Measurements from ENCODE around the gene PSMB3. TPM values are rescaled to one million over a fixed set of nuclear protein-coding genes. Genes with fewer than 3 reads are reported as not detected.

Gene PSMB3
- total RNA-seq, 3 donors from 2014 or later (not counting 1 experiment from before 2014, with no cell fraction given), result 102 to 129 (median 118) TPM

GRCh38 chr17:38768417-38768816 is 15.9 kb downstream of the PSMB3 start:
- Histone ChIP-seq H3K36me3 (ENCODE audit: control insufficient read depth, insufficient read depth, low read length) (peaks cover 68% of the 10 kb centered on the region), H3K9me3 (ENCODE audit: control insufficient read depth, insufficient read depth, low read length) (no peaks in the 10 kb centered on the region), H3K27ac (ENCODE audit: low read length) (no peak overlapping the region), H3K4me3 (ENCODE audit: low read length) (no peak overlapping the region), H3K27me3 (ENCODE audit: control insufficient read depth, insufficient read depth, low read length) (no peaks in the 10 kb centered on the region), H3K4me1 (ENCODE audit: control insufficient read depth, insufficient read depth, low read length) (no peaks in the 10 kb centered on the region)
- no peaks in the 10 kb centered on the region for H3K4me1 Mint-ChIP-seq
- no peak for TF ChIP-seq CTCF (IDR thresholded peaks at IDR 0.05)
- peaks cover 23% of the 10 kb centered on the region for H3K36me3 Mint-ChIP-seq
- H3K9me3 Mint-ChIP-seq, result no peaks in the 10 kb centered on the region
- H3K27me3 Mint-ChIP-seq (ENCODE audit: low read depth in 2 of 2), result no peaks in the 10 kb centered on the region
- intact Hi-C loops (cut with micrococcal nuclease), result no loop called here
- no peak overlapping the region for H3K4me3 Mint-ChIP-seq
- H3K27ac Mint-ChIP-seq, result peak overlapping the region in 1 of 2 donors; percentile 31
- DNase-seq, result no peak
- 94% methylated on average over 6 of the region's 6 CpGs for WGBS (ENCODE audit: insufficient coverage)
- no peak for ATAC-seq

DNA sequence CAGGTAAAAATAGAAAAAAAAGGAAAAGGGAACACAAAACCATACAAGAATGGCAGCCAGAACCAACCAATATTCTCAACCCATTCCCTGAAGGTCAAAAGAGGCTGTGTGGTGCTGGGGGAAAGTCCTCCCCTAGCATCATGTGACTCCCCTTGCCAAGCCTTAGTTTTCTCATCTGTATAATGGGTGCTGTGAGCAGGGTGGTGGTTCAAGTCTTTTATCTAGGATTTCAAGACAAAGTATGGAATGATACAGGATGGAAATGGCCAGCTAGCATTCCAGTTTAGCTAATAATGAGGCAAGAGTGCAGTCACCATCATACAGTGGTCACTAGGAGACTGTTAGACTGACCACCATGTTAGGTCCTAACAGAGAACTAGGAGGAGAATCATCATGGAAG is 20.7 kb downstream of the PSMB3 start:
- Mint-ChIP-seq H3K27me3 (ENCODE audit: low read depth in 2 of 2) (no peaks in the 10 kb centered on the region), H3K36me3 (peaks cover 15% of the 10 kb centered on the region), H3K9me3 (no peaks in the 10 kb centered on the region), H3K4me3 (no peak overlapping the region), H3K4me1 (no peaks in the 10 kb centered on the region), H3K27ac (no peak overlapping the region)
- Histone ChIP-seq H3K4me1 (ENCODE audit: control insufficient read depth, insufficient read depth, low read length) (no peaks in the 10 kb centered on the region), H3K9me3 (ENCODE audit: control insufficient read depth, insufficient read depth, low read length) (no peaks in the 10 kb centered on the region), H3K4me3 (ENCODE audit: low read length) (no peak overlapping the region), H3K27me3 (ENCODE audit: control insufficient read depth, insufficient read depth, low read length) (no peaks in the 10 kb centered on the region), H3K36me3 (ENCODE audit: control insufficient read depth, insufficient read depth, low read length) (peaks cover 58% of the 10 kb centered on the region), H3K27ac (ENCODE audit: low read length) (no peak overlapping the region)
- no peak for DNase-seq
- no peak for ATAC-seq
- TF ChIP-seq CTCF (IDR thresholded peaks at IDR 0.05), result no peak
- intact Hi-C loops (cut with micrococcal nuclease), result no loop called here

GRCh38 chr17:38777641-38778250 is 25.2 kb downstream of the PSMB3 start:
- no peak for TF ChIP-seq CTCF (IDR thresholded peaks at IDR 0.05)
- ATAC-seq (no peak), DNase-seq (no peak)
- Histone ChIP-seq H3K27ac (ENCODE audit: low read length) (no peak overlapping the region), H3K36me3 (ENCODE audit: control insufficient read depth, insufficient read depth, low read length) (peaks cover 74% of the 10 kb centered on the region), H3K4me1 (ENCODE audit: control insufficient read depth, insufficient read depth, low read length) (no peaks in the 10 kb centered on the region), H3K4me3 (ENCODE audit: low read length) (no peak overlapping the region), H3K9me3 (ENCODE audit: control insufficient read depth, insufficient read depth, low read length) (no peaks in the 10 kb centered on the region), H3K27me3 (ENCODE audit: control insufficient read depth, insufficient read depth, low read length) (no peaks in the 10 kb centered on the region)
- WGBS (ENCODE audit: insufficient coverage), result 86% methylated on average over 7 of the region's 7 CpGs
- H3K4me1 Mint-ChIP-seq, result no peaks in the 10 kb centered on the region
- H3K36me3 Mint-ChIP-seq, result no peaks in the 10 kb centered on the region
- no peak overlapping the region for H3K27ac Mint-ChIP-seq
- no peaks in the 10 kb centered on the region for H3K9me3 Mint-ChIP-seq
- H3K4me3 Mint-ChIP-seq, result no peak overlapping the region
- no peaks in the 10 kb centered on the region for H3K27me3 Mint-ChIP-seq (ENCODE audit: low read depth in 2 of 2)
- intact Hi-C loops (cut with micrococcal nuclease), result no loop called here

All from natural killer cell (primary cell).